ENCODE measurements around the gene ACKR4. TPM values are rescaled to one million over a fixed set of nuclear protein-coding genes. Genes with fewer than 3 reads are reported as not detected.

Gene ACKR4
- total and polyA plus RNA-seq, 2 experiments from 2014 or later: 0.26 TPM; not detected in 1

DNA sequence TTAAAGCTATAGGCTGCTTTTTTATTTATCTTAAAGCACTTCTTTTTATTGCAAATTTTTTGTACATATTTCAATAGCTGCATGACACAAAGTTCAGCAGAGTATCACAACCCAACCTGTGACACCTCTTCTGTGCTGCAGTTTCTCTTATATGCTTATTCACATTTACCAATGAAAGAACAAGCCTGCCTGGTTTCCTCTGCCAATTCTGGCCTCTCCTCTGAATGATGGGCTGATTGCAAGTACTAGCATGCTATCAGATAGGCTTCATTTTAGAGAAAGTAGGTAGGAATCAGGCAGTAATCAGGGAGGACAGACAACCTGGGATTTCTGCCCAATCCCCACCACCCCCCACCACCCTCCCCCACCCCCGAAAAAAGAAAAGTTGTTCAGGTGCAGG is 26.6 kb downstream of the ACKR4 start (continued):
- TF ChIP-seq, protein P1, sequence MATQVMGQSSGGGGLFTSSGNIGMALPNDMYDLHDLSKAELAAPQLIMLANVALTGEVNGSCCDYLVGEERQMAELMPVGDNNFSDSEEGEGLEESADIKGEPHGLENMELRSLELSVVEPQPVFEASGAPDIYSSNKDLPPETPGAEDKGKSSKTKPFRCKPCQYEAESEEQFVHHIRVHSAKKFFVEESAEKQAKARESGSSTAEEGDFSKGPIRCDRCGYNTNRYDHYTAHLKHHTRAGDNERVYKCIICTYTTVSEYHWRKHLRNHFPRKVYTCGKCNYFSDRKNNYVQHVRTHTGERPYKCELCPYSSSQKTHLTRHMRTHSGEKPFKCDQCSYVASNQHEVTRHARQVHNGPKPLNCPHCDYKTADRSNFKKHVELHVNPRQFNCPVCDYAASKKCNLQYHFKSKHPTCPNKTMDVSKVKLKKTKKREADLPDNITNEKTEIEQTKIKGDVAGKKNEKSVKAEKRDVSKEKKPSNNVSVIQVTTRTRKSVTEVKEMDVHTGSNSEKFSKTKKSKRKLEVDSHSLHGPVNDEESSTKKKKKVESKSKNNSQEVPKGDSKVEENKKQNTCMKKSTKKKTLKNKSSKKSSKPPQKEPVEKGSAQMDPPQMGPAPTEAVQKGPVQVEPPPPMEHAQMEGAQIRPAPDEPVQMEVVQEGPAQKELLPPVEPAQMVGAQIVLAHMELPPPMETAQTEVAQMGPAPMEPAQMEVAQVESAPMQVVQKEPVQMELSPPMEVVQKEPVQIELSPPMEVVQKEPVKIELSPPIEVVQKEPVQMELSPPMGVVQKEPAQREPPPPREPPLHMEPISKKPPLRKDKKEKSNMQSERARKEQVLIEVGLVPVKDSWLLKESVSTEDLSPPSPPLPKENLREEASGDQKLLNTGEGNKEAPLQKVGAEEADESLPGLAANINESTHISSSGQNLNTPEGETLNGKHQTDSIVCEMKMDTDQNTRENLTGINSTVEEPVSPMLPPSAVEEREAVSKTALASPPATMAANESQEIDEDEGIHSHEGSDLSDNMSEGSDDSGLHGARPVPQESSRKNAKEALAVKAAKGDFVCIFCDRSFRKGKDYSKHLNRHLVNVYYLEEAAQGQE (IDR thresholded peaks at IDR 0.05; ENCODE audit: unreplicated experiment): no peak
- no peak for TF ChIP-seq CREB1 (CRISPR knock-in tag; IDR thresholded peaks at IDR 0.05; ENCODE audit: low read depth)

DNA sequence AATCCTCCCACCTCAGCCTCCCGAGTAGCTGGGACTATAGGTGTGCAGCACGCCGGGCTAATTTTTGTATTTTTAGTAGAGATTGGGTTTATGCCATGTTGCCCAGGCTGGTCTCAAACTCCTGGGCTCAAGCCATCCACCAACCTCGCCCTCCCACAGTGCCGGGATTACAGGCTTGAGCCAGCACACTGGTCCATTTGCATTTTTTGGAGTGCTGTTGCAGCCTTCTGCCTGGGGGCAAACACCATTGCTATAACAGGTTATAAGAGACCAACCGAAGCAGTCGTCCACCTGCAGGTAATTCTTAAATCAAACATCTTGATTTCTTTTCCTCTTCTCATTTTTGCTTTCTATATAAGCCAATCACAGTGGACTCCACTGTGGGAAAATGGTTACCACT is 27.7 kb downstream of the ACKR4 start:
- peaks cover 14% of the 10 kb centered on the region; the same call in 2 of the 3 replicates for H3K4me1 Mint-ChIP-seq

More for the DNA sequence above, 27.7 kb downstream of the ACKR4 start:
- no peak overlapping the region for H2AFZ ChIP-seq
- DNase-seq (ENCODE audit: low spot score) (peak; percentile 21), ATAC-seq (peak; percentile 56; the same call in 2 of the 3 replicates)
- Mint-ChIP-seq H3K9me3 (no peaks in the 10 kb centered on the region), H3K4me3 (no peak overlapping the region), H3K27me3 (ENCODE audit: insufficient read depth, low read depth, poor library complexity) (no peaks in the 10 kb centered on the region), H3K27ac (no peak overlapping the region), H3K36me3 (ENCODE audit: low read depth) (peaks cover 2% of the 10 kb centered on the region; the same call in 2 of the 3 replicates)
- no peak overlapping the region for H3K27ac ChIP-seq (ENCODE audit: low read depth)
- H4K20me1 ChIP-seq (replicated peaks; ENCODE audit: insufficient read depth): no peaks in the 10 kb centered on the region
- H3F3A ChIP-seq (replicated peaks; ENCODE audit: low read depth): no peaks in the 10 kb centered on the region
- TF ChIP-seq, protein P2, sequence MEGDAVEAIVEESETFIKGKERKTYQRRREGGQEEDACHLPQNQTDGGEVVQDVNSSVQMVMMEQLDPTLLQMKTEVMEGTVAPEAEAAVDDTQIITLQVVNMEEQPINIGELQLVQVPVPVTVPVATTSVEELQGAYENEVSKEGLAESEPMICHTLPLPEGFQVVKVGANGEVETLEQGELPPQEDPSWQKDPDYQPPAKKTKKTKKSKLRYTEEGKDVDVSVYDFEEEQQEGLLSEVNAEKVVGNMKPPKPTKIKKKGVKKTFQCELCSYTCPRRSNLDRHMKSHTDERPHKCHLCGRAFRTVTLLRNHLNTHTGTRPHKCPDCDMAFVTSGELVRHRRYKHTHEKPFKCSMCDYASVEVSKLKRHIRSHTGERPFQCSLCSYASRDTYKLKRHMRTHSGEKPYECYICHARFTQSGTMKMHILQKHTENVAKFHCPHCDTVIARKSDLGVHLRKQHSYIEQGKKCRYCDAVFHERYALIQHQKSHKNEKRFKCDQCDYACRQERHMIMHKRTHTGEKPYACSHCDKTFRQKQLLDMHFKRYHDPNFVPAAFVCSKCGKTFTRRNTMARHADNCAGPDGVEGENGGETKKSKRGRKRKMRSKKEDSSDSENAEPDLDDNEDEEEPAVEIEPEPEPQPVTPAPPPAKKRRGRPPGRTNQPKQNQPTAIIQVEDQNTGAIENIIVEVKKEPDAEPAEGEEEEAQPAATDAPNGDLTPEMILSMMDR (conservative IDR thresholded peaks at IDR 0.05; ENCODE audit: low read depth in 2 of 2): no peak
- no peak for TF ChIP-seq EZH2 (IDR thresholded peaks at IDR 0.05; ENCODE audit: low read depth, unreplicated experiment)
- TF ChIP-seq ZNF114 (CRISPR knock-in tag; IDR thresholded peaks at IDR 0.05): no peak
- TF ChIP-seq, protein P1 (IDR thresholded peaks at IDR 0.05; ENCODE audit: unreplicated experiment): no peak
- no peak for TF ChIP-seq STAT1 (IDR thresholded peaks at IDR 0.05; ENCODE audit: unreplicated experiment)
- no peak for TF ChIP-seq JUNB (IDR thresholded peaks at IDR 0.05; ENCODE audit: unreplicated experiment)
- TF ChIP-seq, protein P3, sequence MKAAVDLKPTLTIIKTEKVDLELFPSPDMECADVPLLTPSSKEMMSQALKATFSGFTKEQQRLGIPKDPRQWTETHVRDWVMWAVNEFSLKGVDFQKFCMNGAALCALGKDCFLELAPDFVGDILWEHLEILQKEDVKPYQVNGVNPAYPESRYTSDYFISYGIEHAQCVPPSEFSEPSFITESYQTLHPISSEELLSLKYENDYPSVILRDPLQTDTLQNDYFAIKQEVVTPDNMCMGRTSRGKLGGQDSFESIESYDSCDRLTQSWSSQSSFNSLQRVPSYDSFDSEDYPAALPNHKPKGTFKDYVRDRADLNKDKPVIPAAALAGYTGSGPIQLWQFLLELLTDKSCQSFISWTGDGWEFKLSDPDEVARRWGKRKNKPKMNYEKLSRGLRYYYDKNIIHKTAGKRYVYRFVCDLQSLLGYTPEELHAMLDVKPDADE (IDR thresholded peaks at IDR 0.05): no peak
- H3K36me3 ChIP-seq (ENCODE audit: insufficient read depth): no peaks in the 10 kb centered on the region
- no peaks in the 10 kb centered on the region for H3K27me3 ChIP-seq (ENCODE audit: insufficient read depth)
- H3K79me2 ChIP-seq (replicated peaks; ENCODE audit: insufficient read depth): no peaks in the 10 kb centered on the region
- no peaks in the 10 kb centered on the region for H3K9me2 ChIP-seq (ENCODE audit: insufficient read depth)
- H3K4me1 ChIP-seq (ENCODE audit: insufficient read depth): peaks cover 14% of the 10 kb centered on the region
- H3K4me3 ChIP-seq: no peak overlapping the region
- no peak overlapping the region for H3K4me2 ChIP-seq
